Smooth muscle cell (in vitro differentiated cells): ENCODE measurements around the gene FGF1. TPM values are rescaled to one million over a fixed set of nuclear protein-coding genes. Genes with fewer than 3 reads are reported as not detected.

ENCODE experiments used
- DNase-seq: peaks from one replicate; lab custom pipeline; 2025; ENCODE audit not compliant: unreplicated experiment; lab: John Stamatoyannopoulos, UW
- H2AFZ ChIP-seq: fragments of 200-600 bp; sonication (generic); 2 replicates; pipeline ENCODE4 v1.6.0; 2016; ENCODE audit warnings: antibody characterized with exemption, low read depth, mild to moderate bottlenecking
- H3F3A ChIP-seq: fragments of 200-600 bp; sonication (generic); 2 replicates; pipeline ENCODE4 v1.6.0; 2017; ENCODE audit warnings: antibody characterized with exemption, low read depth
- H3K27ac ChIP-seq: fragments of 200-600 bp; sonication (generic); 2 replicates; pipeline ENCODE4 v1.5.1; 2016; ENCODE audit warnings: low read depth, mild to moderate bottlenecking
- H3K27me3 ChIP-seq: fragments of 200-600 bp; sonication (generic); 2 replicates; pipeline ENCODE4 v1.6.1; 2016; ENCODE audit warnings: low read depth, mild to moderate bottlenecking
- H3K36me3 ChIP-seq: fragments of 200-600 bp; sonication (generic); 2 replicates; pipeline ENCODE4 v1.5.1; 2016; ENCODE audit warnings: low read depth
- H3K4me1 ChIP-seq: fragments of 200-600 bp; sonication (generic); 2 replicates; pipeline ENCODE4 v1.5.1; 2016; ENCODE audit warnings: low read depth
- H3K4me2 ChIP-seq: fragments of 200-600 bp; sonication (generic); 2 replicates; pipeline ENCODE4 v1.6.0; 2016; ENCODE audit warnings: mild to moderate bottlenecking
- H3K4me3 ChIP-seq: fragments of 200-600 bp; sonication (generic); 2 replicates; pipeline ENCODE4 v1.5.1; 2016; ENCODE audit warnings: mild to moderate bottlenecking
- H3K79me2 ChIP-seq: fragments of 200-600 bp; sonication (generic); 2 replicates; pipeline ENCODE4 v1.6.0; 2016; ENCODE audit warnings: low read depth, mild to moderate bottlenecking
- H3K9ac ChIP-seq: fragments of 200-600 bp; sonication (generic); 2 replicates; pipeline ENCODE4 v1.6.0; 2016; ENCODE audit warnings: low read depth
- H3K9me3 ChIP-seq: fragments of 200-600 bp; sonication (generic); replicated peaks from 2 replicates; pipeline ENCODE4 v1.5.1; 2016; ENCODE audit warnings: low read depth
- H4K20me1 ChIP-seq: fragments of 200-600 bp; sonication (generic); 2 replicates; pipeline ENCODE4 v1.6.0; 2016; ENCODE audit warnings: low read depth
- WGBS: methylation state at CpG from one replicate; pipeline ENCODE4 v1.1.7; 2016; ENCODE audit warnings: low lambda C conversion rate; 5-methylcytosine and 5-hydroxymethylcytosine counted together
- polyA plus RNA-seq: library from polyadenylated mRNA; unstranded; fragments of >200 nt; fragmentation: Nextera tagmentation; extraction: Ambion mirVana; gene quantifications from 2 replicates; pipeline ENCODE4 v1.2.1, GENCODE V29; 2016
- total RNA-seq: library from RNA; depleted of rRNA; stranded (reverse); fragments of >200 nt; gene quantifications from 2 replicates; pipeline ENCODE4 v1.2.3, GENCODE V29; 2014
- TF ChIP-seq, protein P1 (sequence below): fragments of 200-600 bp; sonication (generic); IDR thresholded peaks from 2 replicates; pipeline ENCODE4 v1.5.1; 2017; ENCODE audit warnings: borderline replicate concordance, mild to moderate bottlenecking, antibody characterized with exemption; ENCODE audit not compliant: insufficient read depth, poor library complexity, severe bottlenecking

The FGF1 gene
- total and polyA plus RNA-seq, 2 experiments from 2014 or later: 91.7 to 111 TPM

DNA sequence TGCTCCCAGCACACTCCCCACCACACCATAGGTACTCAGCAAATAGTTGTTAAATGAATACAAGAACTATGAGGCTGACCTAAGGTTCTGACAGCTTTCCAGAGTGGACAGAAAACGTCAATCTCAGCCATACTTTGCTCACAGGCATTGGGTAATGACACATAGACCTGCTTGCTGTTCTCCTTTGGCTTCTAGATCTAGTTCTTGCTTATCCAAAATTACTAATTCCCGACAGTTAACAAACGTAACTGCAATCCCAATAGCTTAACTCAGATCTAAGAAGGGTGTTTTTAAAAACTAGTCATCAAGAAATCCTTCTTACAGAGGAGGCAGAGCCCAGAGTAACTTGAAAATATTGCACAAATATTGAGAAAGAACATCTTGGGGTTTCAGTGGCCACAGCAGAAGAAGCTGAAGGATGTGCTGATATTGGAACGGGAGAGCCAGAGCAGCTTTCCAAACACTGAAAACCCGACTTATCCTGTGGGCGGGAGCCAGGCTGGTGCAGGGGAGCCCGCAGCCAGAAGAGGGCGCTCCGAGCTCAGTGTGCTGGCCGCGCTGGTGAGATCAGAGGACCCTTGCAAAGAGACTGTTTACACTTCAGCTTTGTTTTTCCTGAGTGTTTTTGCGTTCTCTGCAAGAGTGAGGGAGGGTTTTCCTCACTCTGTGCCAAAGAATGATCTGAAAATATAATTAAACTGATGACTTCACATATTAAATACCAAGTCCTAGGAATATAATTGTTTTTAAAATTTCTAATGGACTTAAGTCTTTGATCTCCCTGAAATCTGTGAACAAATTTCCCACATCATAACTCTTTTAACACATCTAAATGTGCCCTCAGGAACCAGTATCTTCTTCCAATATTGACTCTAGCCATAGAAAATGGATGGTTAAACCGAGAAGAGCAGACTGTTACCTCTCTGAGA is 30.3 kb downstream of the FGF1 start:
- peak; percentile 73 for DNase-seq
- Histone ChIP-seq H3K9me3 (no peaks in the 10 kb centered on the region), H2AFZ (no peak overlapping the region), H3K36me3 (no peaks in the 10 kb centered on the region), H3K4me2 (peak overlapping the region; percentile 67), H3K4me1 (no peaks in the 10 kb centered on the region), H3K27ac (peak overlapping the region; percentile 69), H4K20me1 (no peaks in the 10 kb centered on the region), H3K27me3 (no peaks in the 10 kb centered on the region), H3F3A (peaks cover 17% of the 10 kb centered on the region), H3K4me3 (no peak overlapping the region), H3K9ac (no peak overlapping the region), H3K79me2 (no peaks in the 10 kb centered on the region)
- TF ChIP-seq, protein P1, sequence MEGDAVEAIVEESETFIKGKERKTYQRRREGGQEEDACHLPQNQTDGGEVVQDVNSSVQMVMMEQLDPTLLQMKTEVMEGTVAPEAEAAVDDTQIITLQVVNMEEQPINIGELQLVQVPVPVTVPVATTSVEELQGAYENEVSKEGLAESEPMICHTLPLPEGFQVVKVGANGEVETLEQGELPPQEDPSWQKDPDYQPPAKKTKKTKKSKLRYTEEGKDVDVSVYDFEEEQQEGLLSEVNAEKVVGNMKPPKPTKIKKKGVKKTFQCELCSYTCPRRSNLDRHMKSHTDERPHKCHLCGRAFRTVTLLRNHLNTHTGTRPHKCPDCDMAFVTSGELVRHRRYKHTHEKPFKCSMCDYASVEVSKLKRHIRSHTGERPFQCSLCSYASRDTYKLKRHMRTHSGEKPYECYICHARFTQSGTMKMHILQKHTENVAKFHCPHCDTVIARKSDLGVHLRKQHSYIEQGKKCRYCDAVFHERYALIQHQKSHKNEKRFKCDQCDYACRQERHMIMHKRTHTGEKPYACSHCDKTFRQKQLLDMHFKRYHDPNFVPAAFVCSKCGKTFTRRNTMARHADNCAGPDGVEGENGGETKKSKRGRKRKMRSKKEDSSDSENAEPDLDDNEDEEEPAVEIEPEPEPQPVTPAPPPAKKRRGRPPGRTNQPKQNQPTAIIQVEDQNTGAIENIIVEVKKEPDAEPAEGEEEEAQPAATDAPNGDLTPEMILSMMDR: peak; percentile 99
- 11% methylated on average over 13 of the region's 13 CpGs for WGBS

DNA sequence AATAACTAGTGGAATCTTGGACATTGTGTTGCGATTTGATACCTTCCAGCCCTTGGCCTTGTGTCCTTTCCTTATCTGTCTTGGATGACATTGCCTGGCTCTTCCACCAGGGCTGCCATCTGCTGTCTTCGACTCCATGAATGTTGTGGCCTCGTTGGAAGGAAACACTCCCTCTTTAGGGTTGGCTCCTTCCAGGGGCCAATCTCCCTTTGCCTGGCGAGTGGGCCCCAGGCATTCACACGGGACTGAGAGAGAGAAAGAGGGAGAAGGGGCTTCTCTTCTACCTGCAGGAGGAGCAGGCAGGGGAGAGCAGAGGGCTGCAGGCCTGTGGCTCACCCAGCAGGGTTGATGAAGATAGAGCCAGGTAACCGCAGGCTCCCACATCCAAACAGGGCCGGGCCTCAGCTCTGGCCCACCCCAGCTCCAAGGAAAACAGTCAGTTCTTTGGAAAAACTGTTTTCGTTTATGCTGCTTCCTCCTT is 31.3 kb downstream of the FGF1 start:
- no peaks in the 10 kb centered on the region for H3K36me3 ChIP-seq
- H2AFZ ChIP-seq: no peak overlapping the region
- no peak for DNase-seq
- H3K4me3 ChIP-seq: no peak overlapping the region
- peak overlapping the region; percentile 67 for H3K4me2 ChIP-seq
- H4K20me1 ChIP-seq: no peaks in the 10 kb centered on the region
- TF ChIP-seq, protein P1: peak; percentile 8
- no peak overlapping the region for H3K9ac ChIP-seq
- WGBS: 70% methylated on average over 8 of the region's 8 CpGs
- no peaks in the 10 kb centered on the region for H3K27me3 ChIP-seq
- no peaks in the 10 kb centered on the region for H3K9me3 ChIP-seq
- H3F3A ChIP-seq: peaks cover 21% of the 10 kb centered on the region
- H3K79me2 ChIP-seq: no peaks in the 10 kb centered on the region
- H3K27ac ChIP-seq: peak overlapping the region; percentile 69
- no peaks in the 10 kb centered on the region for H3K4me1 ChIP-seq

DNA sequence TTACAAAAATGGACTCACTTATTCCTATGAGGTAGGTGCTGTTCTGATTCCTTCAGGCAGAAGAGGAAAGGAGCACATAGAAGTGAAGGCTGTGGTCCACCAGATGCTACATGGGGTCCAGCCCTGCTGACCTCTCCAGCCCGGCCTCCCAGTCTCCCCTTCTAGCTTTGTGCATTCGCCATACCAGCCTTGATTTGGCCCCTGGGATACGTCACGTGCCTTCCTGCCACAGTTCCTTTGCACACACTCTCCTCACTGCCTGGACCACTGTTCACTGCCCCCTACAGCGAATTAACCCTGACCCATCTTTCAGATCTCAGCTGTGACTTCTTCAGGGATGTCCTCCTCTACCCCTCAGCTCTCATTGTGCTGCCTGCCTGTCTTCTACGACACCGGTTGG is 32.6 kb downstream of the FGF1 start:
- no peaks in the 10 kb centered on the region for H3K36me3 ChIP-seq
- peak overlapping the region; percentile 73 for H3K27ac ChIP-seq
- no peak overlapping the region for H2AFZ ChIP-seq
- H3K4me3 ChIP-seq: no peak overlapping the region
- no peaks in the 10 kb centered on the region for H3K27me3 ChIP-seq
- peaks cover 21% of the 10 kb centered on the region for H3F3A ChIP-seq
- TF ChIP-seq, protein P1: no peak
- H3K9me3 ChIP-seq: no peaks in the 10 kb centered on the region
- H3K4me1 ChIP-seq: no peaks in the 10 kb centered on the region
- DNase-seq: no peak
- no peak overlapping the region for H3K9ac ChIP-seq
- H3K4me2 ChIP-seq: no peak overlapping the region
- no peaks in the 10 kb centered on the region for H3K79me2 ChIP-seq
- WGBS: 96% methylated on average over 7 of the region's 7 CpGs
- H4K20me1 ChIP-seq: no peaks in the 10 kb centered on the region
